Esophagus muscularis mucosa (tissue), 4 donors: ENCODE results near the gene MON2. TPM values are rescaled to one million over a fixed set of nuclear protein-coding genes. Genes with fewer than 3 reads are reported as not detected.
A peak's percentile ranks its signal among the peaks of the same experiment; 100 is the strongest.

Experiments
- DNase-seq: peaks from one replicate; pipeline ENCODE4 v3.0.0-alpha.2; 2017; ENCODE audit errors: extremely low spot score
- H3K27ac ChIP-seq, 4 donors: fragments of 200-600 bp; sonication (generic); replicated peaks in 1 of 4; 1 replicate in 3 of 4; 2 replicates in 1 of 4; pipeline ENCODE4 v1.5.1; 2016 to 2019; ENCODE audit warnings: mild to moderate bottlenecking in 1 of 4
- H3K27me3 ChIP-seq, 4 donors: fragments of 200-600 bp; sonication (generic); one replicate each; pipeline versions ENCODE4 v1.5.1 to v1.6.0; 2016 to 2019
- H3K36me3 ChIP-seq, 4 donors: fragments of 200-600 bp; sonication (generic); one replicate each; pipeline ENCODE4 v1.5.1; 2016 to 2019
- H3K4me1 ChIP-seq, 4 donors: fragments of 200-600 bp; sonication (generic); one replicate each; pipeline ENCODE4 v1.5.1; 2016 to 2019
- H3K4me3 ChIP-seq, 4 donors: fragments of 200-600 bp; sonication (generic); 1 replicate in 2 of 4; 2 replicates in 2 of 4; pipeline ENCODE4 v1.5.1; 2016 to 2019; ENCODE audit warnings: mild to moderate bottlenecking in 4 of 4, moderate library complexity in 1 of 4
- H3K9me3 ChIP-seq, 4 donors: fragments of 200-600 bp; sonication (generic); 1 replicate in 3 of 4; 2 replicates in 1 of 4; pipeline ENCODE4 v1.5.1; 2016 to 2019
- CTCF ChIP-seq, 3 experiments: fragments of 200-600 bp in 2 of 3; fragments of 450-650 bp in 1 of 3; sonication (generic) in 2 of 3; IDR thresholded peaks; one replicate each; pipeline ENCODE4 v1.5.1; 2017 to 2019; ENCODE audit warnings: antibody characterized with exemption in 3 of 3, mild to moderate bottlenecking in 2 of 3, moderate library complexity in 1 of 3
- EP300 ChIP-seq: sonication (generic); formaldehyde crosslinking; IDR thresholded peaks from one replicate; pipeline ENCODE4 v1.6.1; 2017; ENCODE audit warnings: antibody characterized with exemption
- POLR2A ChIP-seq: fragments of 450-650 bp; IDR thresholded peaks from one replicate; pipeline ENCODE4 v1.6.1; 2017; ENCODE audit warnings: antibody characterized with exemption, moderate library complexity, mild to moderate bottlenecking, low read depth
- POLR2AphosphoS5 ChIP-seq, 2 donors: sonication (generic); formaldehyde crosslinking; IDR thresholded peaks; one replicate each; pipeline ENCODE4 v1.6.1; 2017; ENCODE audit warnings: antibody characterized with exemption in 2 of 2
- WGBS: methylation state at CpG from one replicate; pipeline ENCODE4 v1.1.5; 2018; 5-methylcytosine and 5-hydroxymethylcytosine counted together
- intact Hi-C: fragments of 100-400 bp; cut with DNase I; formaldehyde crosslinking; loops from one replicate; pipeline ENCODE4 v1.15.1; 2023
- total RNA-seq, 4 donors: library from RNA; depleted of rRNA; stranded (reverse); fragments of >200 nt; gene quantifications; one replicate each; pipeline versions ENCODE4 v1.1.0 to v1.2.1, GENCODE V29; 2016

MON2 gene
- 10 to 100 TPM; 21.5 to 47.3 (median 30.8) TPM for total RNA-seq

GRCh38 chr12:62466594-62467491 is at the start of gene MON2:
Gene MON2, plus strand, starts transcription at chr12:62466826. Its CDS starts 382 bp downstream, at chr12:62467208.
- TF ChIP-seq EP300 (no peak), POLR2A (no peak), CTCF (IDR thresholded peaks at IDR 0.05) (peak in 1 of 3 experiments; percentile 9), POLR2AphosphoS5 (IDR thresholded peaks at IDR 0.05) (peak; percentile 85 to 90)
- Histone ChIP-seq H3K4me3 (peak within 1 kb of the TSS; percentile 83 to 87 (median 84)), H3K27me3 (no peaks in the 10 kb centered on the region), H3K9me3 (no peaks in the 10 kb centered on the region), H3K36me3 (peaks cover 0 to 12% (median 0%) of the 10 kb centered on the region in 4 donors), H3K4me1 (peaks cover 31 to 43% (median 37%) of the 10 kb centered on the region in 4 donors), H3K27ac (peak within 1 kb of the TSS; percentile 85 to 94 (median 92))
- 0% methylated on average over 6 of the region's 62 CpGs for WGBS
- intact Hi-C loops = loop anchor here (5.0 to 10.0 kb wide), 2 partner anchors 138 to 205 kb away; partner anchors contain the start of gene USP15
- peak; percentile 96 for DNase-seq

- intact Hi-C loops = no loop called here
- Histone ChIP-seq H3K9me3 (peaks cover 0 to 28% (median 13%) of the 10 kb centered on the region in 4 donors), H3K27ac (no peak overlapping the region), H3K36me3 (no peaks in the 10 kb centered on the region), H3K27me3 (peaks cover 0 to 14% (median 0%) of the 10 kb centered on the region in 4 donors), H3K4me3 (no peak overlapping the region), H3K4me1 (no peaks in the 10 kb centered on the region)
- no peak for DNase-seq
- 84% methylated on average over 3 of the region's 3 CpGs for WGBS
- no peak for TF ChIP-seq CTCF (IDR thresholded peaks at IDR 0.05)
- no peak for TF ChIP-seq POLR2AphosphoS5 (IDR thresholded peaks at IDR 0.05)
- no peak for TF ChIP-seq EP300
- TF ChIP-seq POLR2A = no peak
These were observed 40.5 kb upstream of the MON2 start for GRCh38 chr12:62426089-62426488.

- no peak for TF ChIP-seq POLR2AphosphoS5 (IDR thresholded peaks at IDR 0.05)
- Histone ChIP-seq H3K4me3 (no peak overlapping the region), H3K36me3 (no peaks in the 10 kb centered on the region), H3K27ac (no peak overlapping the region), H3K27me3 (peaks cover 0 to 30% (median 4%) of the 10 kb centered on the region in 4 donors), H3K4me1 (peaks cover 0 to under 1% (median 0%) of the 10 kb centered on the region in 4 donors), H3K9me3 (peaks cover 0 to 23% (median 13%) of the 10 kb centered on the region in 4 donors)
- intact Hi-C loops = no loop called here
- no peak for DNase-seq
These were observed 37.2 kb upstream of the MON2 start for GRCh38 chr12:62429457-62429856.

- no peak for TF ChIP-seq POLR2A
- no peak for TF ChIP-seq POLR2AphosphoS5 (IDR thresholded peaks at IDR 0.05)
- H3K27ac ChIP-seq = no peak overlapping the region
- 37% methylated on average over 16 of the region's 16 CpGs for WGBS
These were observed 31.9 kb upstream of the MON2 start for GRCh38 chr12:62434494-62435302.

GRCh38 chr12:62435303-62436163 is 31.1 kb upstream of the MON2 start:
- Histone ChIP-seq H3K27ac (no peak overlapping the region), H3K27me3 (peaks cover 0 to 33% (median 4%) of the 10 kb centered on the region in 4 donors), H3K36me3 (no peaks in the 10 kb centered on the region), H3K4me1 (peaks cover 11 to 18% (median 15%) of the 10 kb centered on the region in 4 donors), H3K4me3 (peak overlapping the region; percentile 41 to 59 (median 50)), H3K9me3 (peaks cover 0 to under 1% (median under 1%) of the 10 kb centered on the region in 4 donors)
- TF ChIP-seq POLR2AphosphoS5 (IDR thresholded peaks at IDR 0.05) (no peak), EP300 (no peak), CTCF (IDR thresholded peaks at IDR 0.05) (peak; percentile 20 to 46 (median 25)), POLR2A (no peak)
- WGBS = 2% methylated on average over 22 of the region's 29 CpGs
- DNase-seq = no peak
- intact Hi-C loops = loop anchor here (5.0 kb wide), 2 partner anchors 102 to 362 kb away; no protein-coding TSS in a partner anchor

More at GRCh38 chr12:62434494-62435302, 31.9 kb upstream of the MON2 start:
- Histone ChIP-seq H3K9me3 (peaks cover 0 to 3% (median 0%) of the 10 kb centered on the region in 4 donors), H3K36me3 (no peaks in the 10 kb centered on the region), H3K4me1 (peaks cover 11 to 18% (median 15%) of the 10 kb centered on the region in 4 donors), H3K27me3 (peaks cover 0 to 42% (median 4%) of the 10 kb centered on the region in 4 donors), H3K4me3 (peak overlapping the region; percentile 41 to 59 (median 50))
- no peak for DNase-seq
- intact Hi-C loops = loop anchor here (5.0 kb wide), 2 partner anchors 103 to 363 kb away; no protein-coding TSS in a partner anchor
